ENCODE results near the gene BAG1. TPM values are rescaled to one million over a fixed set of nuclear protein-coding genes. Genes with fewer than 3 reads are reported as not detected.

BAG1 gene
- total and polyA plus RNA-seq, 2 of the 13 experiments (the other 11 are each of a cell fraction or from before 2014, with no cell fraction given) = 23.1 to 59.5 TPM

- 0 out of 2 replicates have a peak, but pooled peaks have one; percentile 2 for TF ChIP-seq MNT (IDR thresholded peaks at IDR 0.05)
- no peak for TF ChIP-seq ZNF318 (CRISPR knock-in tag; IDR thresholded peaks at IDR 0.05)
- 0 out of 2 replicates have a peak, but pooled peaks have one; percentile 3 for TF ChIP-seq HDAC1 (CRISPR knock-in tag; IDR thresholded peaks at IDR 0.05)
- no peak for TF ChIP-seq ZBED4 (CRISPR knock-in tag; IDR thresholded peaks at IDR 0.05; ENCODE audit: borderline replicate concordance)
- no peak for TF ChIP-seq ZNF121 (CRISPR knock-in tag; IDR thresholded peaks at IDR 0.05)
- TF ChIP-seq THAP11 (CRISPR knock-in tag; IDR thresholded peaks at IDR 0.05) = peak; percentile 85
- peak; percentile 88 for TF ChIP-seq KAT8 (CRISPR knock-in tag; IDR thresholded peaks at IDR 0.05)
- TF ChIP-seq E2F1 (CRISPR knock-in tag; IDR thresholded peaks at IDR 0.05) = no peak
- no peak; the same call in 1 of the 2 replicates for TF ChIP-seq EEA1 (CRISPR knock-in tag; IDR thresholded peaks at IDR 0.05; ENCODE audit: borderline replicate concordance)
- no peak for TF ChIP-seq TP53 (CRISPR knock-in tag; conservative IDR thresholded peaks at IDR 0.05)
- TF ChIP-seq THAP7 (CRISPR knock-in tag; IDR thresholded peaks at IDR 0.05) = no peak
- peak; percentile 73 for TF ChIP-seq SALL2 (CRISPR knock-in tag; IDR thresholded peaks at IDR 0.05)
- no peak for TF ChIP-seq NAIF1 (CRISPR knock-in tag; IDR thresholded peaks at IDR 0.05; ENCODE audit: borderline replicate concordance)
Measured at GRCh38 chr9:33264473-33265177, at the start of gene BAG1, which contains the start of gene CHMP5 (continued).

Data from HepG2 (cell line).